Stimulated activated CD8-positive, alpha-beta memory T cell treated with anti-CD3 and anti-CD28 coated beads, Interleukin-4, amount 100 ng/mL, for 4 hours (primary cell): ENCODE measurements around the gene CYP46A1.
"Not testable (repeated sequence)": the region's sequence is repeated elsewhere in the genome, so short reads cannot be mapped to it uniquely, and the experiment has no call there.

Experiments
- DNase-seq, 2 donors: peaks; one replicate each; pipeline ENCODE4 v3.0.0-alpha.2; 2020; ENCODE audit warnings: low read depth in 2 of 2, low spot score in 1 of 2

CYP46A1 gene

GRCh38 chr14:99755629-99756603 is 71.8 kb downstream of the CYP46A1 start:
- DNase-seq: no peak

DNA sequence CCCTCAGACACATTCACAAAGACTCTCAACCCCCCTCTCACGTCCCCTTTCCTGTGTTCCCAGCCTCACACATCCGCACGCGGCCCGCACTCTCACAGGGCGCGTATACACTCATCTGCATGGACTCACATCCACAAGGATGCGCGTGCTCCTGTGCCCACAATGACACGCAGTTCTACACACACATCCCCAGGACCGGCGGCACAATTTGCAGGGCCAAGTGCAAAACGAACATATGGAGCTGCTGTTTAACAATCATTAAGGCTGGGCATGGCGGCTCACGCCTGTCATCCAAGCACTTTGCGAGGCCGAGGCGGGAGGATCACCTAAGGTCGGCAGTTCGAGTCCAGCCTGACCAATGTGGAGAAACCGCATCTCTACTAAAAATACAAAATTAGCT is 72.7 kb downstream of the CYP46A1 start:
- DNase-seq: no peak

DNA sequence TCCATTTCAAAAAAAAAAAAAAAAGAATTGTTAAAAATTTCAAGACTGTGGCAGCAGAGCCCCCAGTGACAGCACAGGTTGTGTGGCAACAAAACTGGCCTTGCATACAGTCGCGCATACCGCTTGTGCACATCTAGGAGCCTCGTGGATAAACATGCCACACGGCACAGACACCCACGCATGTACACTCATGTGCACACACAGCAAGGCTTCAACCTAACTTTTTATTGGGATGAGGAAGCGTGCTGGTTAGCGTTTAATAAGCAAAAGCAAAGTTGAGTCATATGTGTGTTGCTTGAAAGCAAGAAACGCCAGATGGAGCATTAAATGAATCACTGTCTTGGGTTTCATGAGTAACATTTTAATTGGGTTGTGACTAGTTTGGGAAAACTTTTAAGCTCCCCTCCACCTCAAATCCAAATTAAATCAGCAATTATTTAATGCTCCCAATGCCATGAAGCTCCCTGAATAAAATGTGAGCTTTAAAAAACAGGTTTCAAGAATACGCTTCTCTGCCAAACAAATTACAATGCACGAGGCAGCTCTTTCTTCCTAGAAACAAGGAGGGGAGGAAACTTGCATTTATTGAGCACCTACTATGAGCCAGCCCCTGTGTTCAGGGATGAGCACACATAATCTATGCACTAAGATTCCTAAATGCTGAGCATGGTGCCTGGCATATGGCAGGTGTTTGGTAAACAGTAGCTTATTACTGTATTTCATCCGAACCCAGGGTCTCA is 73.4 kb downstream of the CYP46A1 start:
- DNase-seq: no peak

DNA sequence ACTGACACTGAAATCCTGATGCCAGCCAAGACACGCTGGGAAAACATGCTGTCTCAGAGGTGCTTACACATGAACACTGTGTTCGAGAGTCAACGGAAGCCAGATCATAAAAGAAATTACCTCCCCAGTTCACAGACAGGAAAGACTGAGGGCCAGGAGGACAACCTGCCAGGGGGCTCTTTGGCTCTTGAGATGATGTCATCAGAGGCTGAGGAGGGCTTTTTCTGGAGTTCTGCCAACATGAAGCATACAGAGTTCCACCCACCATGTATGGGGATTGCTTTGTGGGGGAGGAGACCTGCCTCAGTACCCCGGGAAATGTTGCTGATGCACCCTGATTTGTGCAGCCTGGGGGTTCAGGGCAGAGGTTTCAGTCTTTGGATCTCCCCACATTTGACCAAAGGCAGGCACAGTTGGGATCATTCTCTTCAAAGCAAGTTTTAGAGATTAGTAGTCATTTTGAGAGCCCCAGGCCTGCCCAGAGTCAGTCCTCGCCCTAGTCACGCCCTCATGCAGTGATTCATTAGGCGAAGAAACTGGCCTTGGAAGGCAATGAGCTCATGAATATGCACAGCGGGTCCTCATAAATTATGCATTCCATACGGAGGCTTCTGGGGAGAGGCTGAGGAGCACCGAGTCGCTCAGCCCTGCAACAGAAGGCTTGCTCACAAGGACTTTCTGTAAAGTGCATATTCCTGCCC is 74.2 kb downstream of the CYP46A1 start:
- no peak for DNase-seq

DNA sequence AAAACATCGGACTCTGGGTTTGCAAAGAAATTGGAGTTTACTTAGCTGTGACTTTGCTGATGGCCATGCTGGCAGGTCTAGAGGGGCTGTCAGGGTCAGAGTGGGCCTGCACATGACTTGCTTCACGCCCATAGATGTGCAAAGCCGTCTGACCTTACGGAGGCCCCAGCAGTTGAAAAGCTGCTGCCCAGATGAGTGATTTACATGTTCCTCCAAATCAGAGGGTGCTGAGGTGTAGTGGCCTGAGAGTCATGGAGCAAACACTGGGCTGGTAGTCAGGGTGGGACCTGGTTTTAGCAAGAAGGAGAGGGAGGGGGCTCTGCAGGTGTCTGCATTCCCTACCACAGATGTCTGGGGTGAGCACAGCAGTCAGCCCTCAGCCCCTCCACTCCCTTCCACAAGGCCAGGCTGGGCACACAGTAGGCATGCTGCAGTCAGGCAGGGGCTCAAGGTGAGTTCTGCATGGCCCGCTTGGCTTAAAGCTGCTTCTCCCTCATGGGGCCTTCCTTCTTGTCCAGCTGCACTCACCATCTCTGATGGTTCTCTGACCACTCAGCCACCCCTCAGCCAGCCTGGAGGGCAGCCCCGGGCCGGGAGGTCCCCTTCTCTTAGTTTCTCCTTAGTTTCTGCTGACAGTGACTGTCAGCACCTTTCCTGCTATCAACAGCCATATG is 74.9 kb downstream of the CYP46A1 start:
- DNase-seq: no peak

DNA sequence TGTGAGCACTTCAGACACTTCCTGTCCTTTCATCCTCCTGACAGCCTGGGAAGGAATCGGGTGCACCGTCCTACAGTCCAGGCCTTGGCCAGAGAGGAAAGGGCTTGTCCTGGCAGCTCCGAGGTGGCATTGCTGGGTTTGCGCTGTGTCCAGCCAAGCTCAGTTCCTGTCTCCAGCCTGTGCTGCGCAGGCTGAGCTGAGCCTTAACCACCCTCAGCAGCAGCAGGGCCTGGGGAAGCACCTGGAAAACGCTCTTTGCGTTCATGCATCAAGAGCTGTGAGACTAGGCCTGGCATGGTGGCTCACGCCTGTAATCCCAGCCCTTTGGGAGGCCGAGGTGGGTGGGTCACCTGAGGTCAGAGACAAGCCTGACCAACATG is 75.4 kb downstream of the CYP46A1 start:
- DNase-seq: no peak

DNA sequence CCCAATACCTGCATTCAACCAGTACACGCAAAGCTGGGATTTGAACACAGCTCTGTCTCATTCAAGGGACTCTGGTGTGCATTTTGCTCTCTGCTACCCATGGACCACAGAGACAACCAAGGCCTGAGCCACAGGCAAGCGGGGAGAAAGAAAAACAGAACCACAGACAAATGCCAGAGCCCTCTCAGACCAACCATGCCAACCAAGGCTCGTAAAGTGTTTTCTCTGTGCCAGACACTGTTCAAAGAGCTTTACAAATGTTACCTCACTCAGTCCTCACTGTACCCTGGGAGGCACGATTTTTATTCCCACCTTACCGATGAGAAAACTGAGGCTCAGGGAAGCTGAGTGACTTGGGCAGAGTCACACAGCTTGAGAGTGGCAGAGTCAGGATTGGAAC is 76.7 kb downstream of the CYP46A1 start:
- no peak for DNase-seq

DNA sequence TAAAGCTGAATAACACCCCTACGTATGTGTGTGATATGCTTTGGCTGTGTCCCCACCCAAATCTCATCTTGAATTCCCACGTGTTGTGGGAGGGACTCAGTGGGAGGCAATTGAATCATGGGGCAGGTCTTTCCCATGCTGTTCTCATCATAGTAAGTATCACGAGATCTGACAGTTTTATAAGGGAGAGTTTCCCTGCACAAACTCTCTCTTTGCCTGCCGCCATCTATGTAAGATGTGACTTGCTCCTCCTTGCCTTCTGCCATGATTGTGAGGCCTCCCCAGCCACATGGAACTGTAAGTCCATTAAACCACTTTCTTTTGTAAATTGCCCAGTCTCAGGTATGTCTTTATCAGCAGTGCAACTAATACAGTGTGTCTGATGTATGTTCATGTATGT is 78.8 kb downstream of the CYP46A1 start:
- not testable (repeated sequence) for DNase-seq

GRCh38 chr14:99763527-99764221 is 79.6 kb downstream of the CYP46A1 start:
- DNase-seq: no peak

GRCh38 chr14:99764222-99764706 is 80.2 kb downstream of the CYP46A1 start:
- DNase-seq: no peak

GRCh38 chr14:99768381-99768780 is 84.3 kb downstream of the CYP46A1 start:
- DNase-seq: no peak

- no peak for DNase-seq
Observed at GRCh38 chr14:99769123-99769522, 85.0 kb downstream of the CYP46A1 start.

GRCh38 chr14:99769799-99770198 is 85.7 kb downstream of the CYP46A1 start:
- no peak for DNase-seq

DNA sequence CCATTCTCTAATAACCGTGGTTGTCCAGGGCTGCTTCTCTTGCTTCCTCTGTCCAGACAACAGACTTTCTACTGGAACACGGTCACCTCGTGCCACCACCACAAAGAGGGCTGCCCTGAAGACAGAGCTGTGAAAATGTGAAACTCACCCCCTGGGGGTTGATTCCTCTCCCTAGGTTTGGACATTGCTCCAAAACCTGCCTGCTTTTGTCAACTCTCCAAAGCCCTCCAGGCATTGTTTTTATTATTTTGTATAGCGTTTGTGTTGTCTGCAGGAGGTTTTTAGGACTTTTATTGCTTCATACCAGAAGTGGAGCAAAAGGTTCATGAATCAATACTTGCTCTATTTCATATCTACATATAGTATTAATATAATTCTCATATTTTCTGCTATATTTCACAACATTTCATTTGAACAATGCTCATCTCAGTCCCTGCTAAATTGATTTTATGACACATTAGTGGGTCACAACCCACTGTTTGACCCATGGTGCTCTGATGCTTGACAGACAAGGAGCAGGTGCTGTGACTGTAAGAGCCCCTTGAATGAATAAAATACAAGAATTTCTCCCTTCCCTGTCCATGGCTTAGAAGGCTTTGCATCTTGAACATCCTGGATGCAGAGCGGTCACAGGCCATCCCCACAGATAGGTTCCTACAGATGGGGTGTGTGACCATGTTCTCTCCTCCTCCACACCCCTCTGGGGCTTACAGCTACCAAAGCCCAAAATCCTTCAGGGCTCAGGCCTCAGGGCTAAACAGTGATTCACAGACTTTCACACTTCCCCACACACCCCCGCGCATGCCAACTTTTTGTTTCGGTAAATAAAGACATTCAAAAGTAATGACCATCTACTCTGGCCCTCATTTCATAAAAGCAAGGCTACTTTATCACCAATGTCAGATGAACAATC is 88.5 kb downstream of the CYP46A1 start:
- no peak for DNase-seq

DNA sequence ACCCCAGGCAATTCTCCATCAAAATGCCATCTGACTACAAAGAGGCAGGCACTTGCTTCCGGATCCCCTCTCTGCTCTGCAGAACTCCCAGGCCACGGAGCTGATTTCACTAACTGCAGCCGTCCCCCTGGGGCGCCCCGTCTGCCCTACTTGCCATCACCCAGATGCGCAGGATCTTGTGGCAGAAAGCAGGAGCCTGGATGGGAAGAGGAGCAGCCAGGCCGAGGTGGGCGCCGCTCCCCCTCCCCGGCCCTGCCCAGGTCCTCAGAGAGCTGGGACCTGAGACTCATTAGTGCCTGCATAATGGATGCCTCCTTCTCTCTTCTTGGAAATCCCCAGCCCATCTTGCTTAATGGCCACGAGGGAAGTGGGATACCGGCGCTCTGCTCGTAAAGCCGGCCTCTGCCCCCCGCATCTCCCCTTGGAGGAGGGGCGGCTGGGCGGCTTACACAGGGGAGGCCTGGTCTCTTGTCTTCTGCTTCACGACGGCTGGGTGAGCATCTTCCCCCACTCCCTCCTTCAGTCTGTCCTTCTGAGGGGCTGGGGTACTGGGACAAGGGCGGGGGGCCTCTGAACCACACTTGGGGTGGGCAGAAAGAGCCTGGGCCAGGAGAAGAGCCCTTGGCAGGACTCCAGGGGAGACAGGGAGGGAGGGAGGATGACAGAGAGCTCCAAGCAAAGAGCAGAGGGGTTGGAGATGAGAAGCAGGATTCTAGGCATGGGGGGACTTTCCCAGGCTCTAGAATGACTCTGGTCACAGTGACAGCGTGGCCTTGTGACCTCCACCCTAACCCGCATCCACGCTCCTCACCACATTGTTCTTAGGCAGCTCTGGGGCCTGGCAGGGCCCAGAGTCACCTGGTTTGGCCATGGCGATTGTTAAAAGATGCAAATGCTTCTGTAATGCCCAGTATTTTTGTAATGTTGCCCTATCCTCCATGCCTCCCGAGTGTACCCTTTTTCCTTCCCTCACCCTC is 89.7 kb downstream of the CYP46A1 start:
- no peak for DNase-seq

DNA sequence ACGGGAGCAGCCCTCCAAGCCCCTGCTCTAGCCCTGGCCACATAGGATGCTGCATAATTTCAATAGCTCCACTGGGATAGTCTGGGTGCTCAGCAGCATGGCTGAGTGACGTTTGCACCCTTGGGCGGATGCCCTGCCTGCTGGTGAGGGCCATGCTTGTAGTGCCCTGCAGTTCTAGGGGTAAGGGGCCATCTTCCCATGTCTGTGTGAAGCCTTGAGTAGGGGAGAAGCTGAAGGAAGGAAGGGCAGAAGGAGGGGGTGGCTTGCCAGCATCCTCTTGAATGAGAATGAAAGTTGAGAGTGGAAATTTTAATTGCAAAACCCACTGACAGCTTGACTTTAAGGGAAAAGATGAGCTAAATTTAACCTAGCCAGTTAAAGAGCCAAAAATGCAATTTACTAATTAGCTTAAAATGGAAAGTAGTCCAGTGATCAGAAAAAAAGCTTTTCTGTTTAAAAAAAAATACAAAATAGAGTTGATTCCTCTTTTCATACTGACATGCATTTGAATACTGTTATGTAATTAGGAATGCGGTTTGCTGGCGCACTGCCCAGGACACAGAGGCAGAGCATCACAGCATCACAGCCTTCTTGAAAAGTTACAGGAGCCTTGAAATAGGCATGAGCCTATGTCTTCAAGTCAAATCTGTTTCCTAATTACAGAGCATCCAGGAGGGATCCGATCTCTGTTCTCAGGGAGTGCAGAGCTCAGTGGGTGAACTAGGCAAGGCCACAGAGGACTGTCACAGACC is 90.6 kb downstream of the CYP46A1 start:
- DNase-seq: no peak

GRCh38 chr14:99775351-99775750 is 91.3 kb downstream of the CYP46A1 start:
- no peak for DNase-seq
